Purkinje cell (primary cell): ENCODE results near the gene C1orf185. TPM values are rescaled to one million over a fixed set of nuclear protein-coding genes. Genes with fewer than 3 reads are reported as not detected.

ENCODE experiments used
- polyA plus RNA-seq: library from polyadenylated mRNA; unstranded; fragments of >200 nt; fragmentation: Nextera tagmentation; gene quantifications from 2 replicates; pipeline ENCODE4 v1.2.1, GENCODE V29; 2014

Gene C1orf185
- polyA plus RNA-seq = not detected in 2 replicates

GRCh38 chr1:51101976-51102375 is at the start of gene C1orf185:
TSS of gene C1orf185 (plus strand) at chr1:51102228. CDS start at chr1:51102234, 6 bp downstream.

Other genes starting within 250 kb of the C1orf185 start
- 43.4 and 48.2 TPM in 2 replicates for gene FAF1, start 142.0 kb upstream of the C1orf185 start, polyA plus RNA-seq
- 3.1 and 3.9 TPM in 2 replicates for gene CDKN2C, start 132.0 kb upstream of the C1orf185 start, polyA plus RNA-seq
- 77.3 and 87.0 TPM in 2 replicates for gene RNF11, start 134.0 kb downstream of the C1orf185 start, polyA plus RNA-seq
- 2.2 and 6.9 TPM in 2 replicates for gene TTC39A, start 228.3 kb downstream of the C1orf185 start, polyA plus RNA-seq